GM23338 (cell line): ENCODE results near the gene ACTL6A.

Experiments used
- CREB1 ChIP-seq: fragments of 250-450 bp; sonication (Bioruptor Pico); IDR thresholded peaks from 2 replicates; pipeline ENCODE4 v1.5.0; 2020; ENCODE audit warnings: low read depth, mild to moderate bottlenecking, moderate library complexity
- CTCF ChIP-seq, 2 experiments: fragments of 200-600 bp in 1 of 2; sonication (generic) in 1 of 2; conservative IDR thresholded peaks; 2 replicates each; pipeline versions ENCODE4 v1.5.1 to v1.6.1; 2016 to 2017; ENCODE audit warnings: antibody characterized with exemption in 2 of 2, low read depth in 2 of 2, mild to moderate bottlenecking in 2 of 2, moderate library complexity in 1 of 2
- EZH2 ChIP-seq: fragments of 200-600 bp; sonication (generic); IDR thresholded peaks from one replicate; pipeline ENCODE4 v1.8.0; 2017; ENCODE audit warnings: antibody characterized with exemption, mild to moderate bottlenecking, low read depth; ENCODE audit not compliant: unreplicated experiment
- EZH2phosphoT487 ChIP-seq: fragments of 200-600 bp; sonication (generic); IDR thresholded peaks from one replicate; pipeline ENCODE4 v1.8.1; 2018; ENCODE audit warnings: antibody characterized with exemption; ENCODE audit not compliant: unreplicated experiment
- JUNB ChIP-seq: IDR thresholded peaks from one replicate; pipeline ENCODE4 v1.6.1; 2016; ENCODE audit warnings: antibody characterized with exemption; ENCODE audit not compliant: unreplicated experiment
- NANOG ChIP-seq: IDR thresholded peaks from 2 replicates; pipeline ENCODE4 v1.6.1; 2016; ENCODE audit warnings: antibody characterized with exemption, borderline replicate concordance
- POLR2AphosphoS5 ChIP-seq: IDR thresholded peaks from 2 replicates; pipeline ENCODE4 v1.6.1; 2016; ENCODE audit warnings: antibody characterized with exemption, low read depth
- REST ChIP-seq: IDR thresholded peaks from one replicate; pipeline ENCODE4 v1.6.1; 2018; ENCODE audit warnings: antibody characterized with exemption; ENCODE audit not compliant: unreplicated experiment
- STAT1 ChIP-seq: IDR thresholded peaks from one replicate; pipeline ENCODE4 v1.6.1; 2016; ENCODE audit warnings: antibody characterized with exemption; ENCODE audit not compliant: unreplicated experiment
- ZNF114 ChIP-seq: fragments of 250-450 bp; sonication (Bioruptor Pico); IDR thresholded peaks from 2 replicates; pipeline ENCODE4 v1.5.0; 2020; ENCODE audit warnings: mild to moderate bottlenecking, moderate library complexity
- ZNF331 ChIP-seq: fragments of 250-450 bp; sonication (Bioruptor Pico); IDR thresholded peaks from 2 replicates; pipeline ENCODE4 v1.5.0; 2020; ENCODE audit warnings: low read depth, mild to moderate bottlenecking, moderate library complexity

- TF ChIP-seq CTCF (conservative IDR thresholded peaks at IDR 0.05; ENCODE audit: low read depth in 2 of 2) (no peak), EZH2 (no peak), POLR2AphosphoS5 (no peak), ZNF331 (no peak), REST (no peak), ZNF114 (CRISPR knock-in tag) (no peak), EZH2phosphoT487 (no peak), JUNB (no peak), CREB1 (CRISPR knock-in tag) (no peak), STAT1 (no peak), NANOG (no peak)
Measured at GRCh38 chr3:179541094-179541493, 21.6 kb upstream of the ACTL6A start.
